H1 (cell line): Measurements from ENCODE around the gene STK32C. TPM values are rescaled to one million over a fixed set of nuclear protein-coding genes. Genes with fewer than 3 reads are reported as not detected.

ENCODE experiments used
- CHD7 ChIP-seq: fragments of 300-600 bp; sonication (generic); IDR thresholded peaks from 2 replicates; pipeline ENCODE4 v1.7.1; 2012; ENCODE audit warnings: low read length, moderate library complexity, mild to moderate bottlenecking, inconsistent platforms; ENCODE audit not compliant: insufficient replicate concordance
- EGR1 ChIP-seq: IDR thresholded peaks from 2 replicates; pipeline ENCODE4 v1.6.1; 2011; ENCODE audit warnings: low read depth, low read length, borderline replicate concordance
- FOSL1 ChIP-seq: IDR thresholded peaks from 2 replicates; pipeline ENCODE4 v1.6.1; 2011; ENCODE audit warnings: mild to moderate bottlenecking, low read depth, low read length, moderate library complexity; ENCODE audit not compliant: insufficient read depth
- HDAC6 ChIP-seq: IDR thresholded peaks from one replicate; pipeline ENCODE4 v1.7.1; 2012; ENCODE audit warnings: low read depth, mild to moderate bottlenecking, inconsistent platforms, low read length, moderate library complexity
- KDM1A ChIP-seq: fragments of 200-600, 300-600 bp; sonication (generic); IDR thresholded peaks from 2 replicates; pipeline ENCODE4 v1.7.1; 2016; ENCODE audit warnings: mild to moderate bottlenecking, low read length, borderline replicate concordance
- KDM4A ChIP-seq: IDR thresholded peaks from one replicate; pipeline ENCODE4 v1.7.1; 2012; ENCODE audit warnings: low read depth, mild to moderate bottlenecking, moderate library complexity, low read length, inconsistent platforms; ENCODE audit not compliant: severe bottlenecking
- MAFK ChIP-seq: IDR thresholded peaks from 2 replicates; pipeline ENCODE4 v1.6.1; 2012; ENCODE audit warnings: low read depth, mild to moderate bottlenecking, improper control_type of control experiment, low read length
- MAX ChIP-seq: IDR thresholded peaks from 2 replicates; pipeline ENCODE4 v1.6.1; 2012; ENCODE audit warnings: inconsistent platforms
- RFX5 ChIP-seq: IDR thresholded peaks from 2 replicates; pipeline ENCODE4 v1.6.1; 2011; ENCODE audit warnings: low read depth, low read length, improper control_type of control experiment, borderline replicate concordance
- SP1 ChIP-seq: IDR thresholded peaks from 2 replicates; pipeline ENCODE4 v1.6.1; 2011; ENCODE audit warnings: low read depth, low read length
- SRF ChIP-seq: IDR thresholded peaks from 2 replicates; pipeline ENCODE4 v1.6.1; 2011; ENCODE audit warnings: mild to moderate bottlenecking, low read depth, low read length, moderate library complexity
- TAF1 ChIP-seq: IDR thresholded peaks from 2 replicates; pipeline ENCODE4 v1.6.1; 2011; ENCODE audit warnings: mild to moderate bottlenecking, low read depth, low read length
- TCF12 ChIP-seq: IDR thresholded peaks from 2 replicates; pipeline ENCODE4 v1.6.1; 2011; ENCODE audit warnings: low read depth, mild to moderate bottlenecking, low read length
- polyA plus RNA-seq, 7 experiments: library from polyadenylated mRNA; depleted of rRNA in 3 of 7; stranded (reverse) in 5 of 7; unstranded in 2 of 7; fragments of >200 nt in 5 of 7; fragments of 200-250 nt in 2 of 7; gene quantifications; 1 replicate in 5 of 7; 2 replicates in 1 of 7; 4 replicates in 1 of 7; pipeline versions ENCODE4 v1.2.1 to v1.2.3, GENCODE V29; 2011 to 2013; ENCODE audit warnings: missing spikeins in 2 of 7, mixed read lengths in 2 of 7
- total RNA-seq: library from RNA; stranded (reverse); fragmentation: NEBNext Ultra II Directional; extraction: Animal tissue kit (Norgen Biotek cat#: 25700); gene quantifications from 2 replicates; pipeline ENCODE4 v1.2.1, GENCODE V29; 2021

The STK32C gene
- total and polyA plus RNA-seq, 2 of the 8 experiments (the other 6 are each of a cell fraction or from before 2014, with no cell fraction given) = 10.6 to 15.6 TPM

DNA sequence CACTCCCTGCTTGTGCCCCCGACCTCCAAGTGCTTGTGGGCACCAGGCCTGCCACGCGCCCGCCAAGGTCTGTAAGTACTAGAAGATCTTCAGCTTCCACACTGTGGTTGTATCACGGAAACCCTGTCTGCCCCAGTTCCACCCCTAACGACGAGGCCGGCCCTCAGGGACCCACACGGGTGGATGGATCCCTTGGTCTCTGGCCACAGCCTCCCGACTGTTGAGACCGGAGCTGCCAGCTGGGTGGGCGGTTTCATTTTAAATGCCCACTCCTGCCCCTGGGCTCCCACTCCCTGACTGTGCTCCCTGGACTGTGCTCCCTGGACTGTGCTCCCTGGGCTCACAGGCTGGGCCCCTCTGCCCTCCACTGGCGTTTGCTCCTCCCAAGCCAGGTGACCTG, 70.9 kb downstream of the STK32C start (continued):
- TF ChIP-seq CHD7 = no peak
- no peak for TF ChIP-seq SP1
- TF ChIP-seq HDAC6 = no peak
- no peak for TF ChIP-seq EGR1
- no peak for TF ChIP-seq SRF
- no peak for TF ChIP-seq TCF12
- TF ChIP-seq FOSL1 = no peak
- no peak for TF ChIP-seq KDM4A
- no peak for TF ChIP-seq MAFK
- no peak for TF ChIP-seq TAF1
- TF ChIP-seq KDM1A = no peak
- TF ChIP-seq RFX5 = no peak
- TF ChIP-seq MAX = no peak
